Esophagus muscularis mucosa (tissue), 4 donors: ENCODE results near the gene ADCY5. TPM values are rescaled to one million over a fixed set of nuclear protein-coding genes. Genes with fewer than 3 reads are reported as not detected.
A peak's percentile ranks its signal among the peaks of the same experiment; 100 is the strongest.

Experiments
- DNase-seq: peaks from one replicate; pipeline ENCODE4 v3.0.0-alpha.2; 2017; ENCODE audit errors: extremely low spot score
- H3K27ac ChIP-seq, 4 donors: fragments of 200-600 bp; sonication (generic); replicated peaks in 1 of 4; 1 replicate in 3 of 4; 2 replicates in 1 of 4; pipeline ENCODE4 v1.5.1; 2016 to 2019; ENCODE audit warnings: mild to moderate bottlenecking in 1 of 4
- H3K27me3 ChIP-seq, 4 donors: fragments of 200-600 bp; sonication (generic); one replicate each; pipeline versions ENCODE4 v1.5.1 to v1.6.0; 2016 to 2019
- H3K36me3 ChIP-seq, 4 donors: fragments of 200-600 bp; sonication (generic); one replicate each; pipeline ENCODE4 v1.5.1; 2016 to 2019
- H3K4me1 ChIP-seq, 4 donors: fragments of 200-600 bp; sonication (generic); one replicate each; pipeline ENCODE4 v1.5.1; 2016 to 2019
- H3K4me3 ChIP-seq, 4 donors: fragments of 200-600 bp; sonication (generic); 1 replicate in 2 of 4; 2 replicates in 2 of 4; pipeline ENCODE4 v1.5.1; 2016 to 2019; ENCODE audit warnings: mild to moderate bottlenecking in 4 of 4, moderate library complexity in 1 of 4
- H3K9me3 ChIP-seq, 4 donors: fragments of 200-600 bp; sonication (generic); 1 replicate in 3 of 4; 2 replicates in 1 of 4; pipeline ENCODE4 v1.5.1; 2016 to 2019
- CTCF ChIP-seq, 3 experiments: fragments of 200-600 bp in 2 of 3; fragments of 450-650 bp in 1 of 3; sonication (generic) in 2 of 3; IDR thresholded peaks; one replicate each; pipeline ENCODE4 v1.5.1; 2017 to 2019; ENCODE audit warnings: antibody characterized with exemption in 3 of 3, mild to moderate bottlenecking in 2 of 3, moderate library complexity in 1 of 3
- EP300 ChIP-seq: sonication (generic); formaldehyde crosslinking; IDR thresholded peaks from one replicate; pipeline ENCODE4 v1.6.1; 2017; ENCODE audit warnings: antibody characterized with exemption
- POLR2A ChIP-seq: fragments of 450-650 bp; IDR thresholded peaks from one replicate; pipeline ENCODE4 v1.6.1; 2017; ENCODE audit warnings: antibody characterized with exemption, moderate library complexity, mild to moderate bottlenecking, low read depth
- POLR2AphosphoS5 ChIP-seq, 2 donors: sonication (generic); formaldehyde crosslinking; IDR thresholded peaks; one replicate each; pipeline ENCODE4 v1.6.1; 2017; ENCODE audit warnings: antibody characterized with exemption in 2 of 2
- WGBS: methylation state at CpG from one replicate; pipeline ENCODE4 v1.1.5; 2018; 5-methylcytosine and 5-hydroxymethylcytosine counted together
- intact Hi-C: fragments of 100-400 bp; cut with DNase I; formaldehyde crosslinking; loops from one replicate; pipeline ENCODE4 v1.15.1; 2023
- total RNA-seq, 4 donors: library from RNA; depleted of rRNA; stranded (reverse); fragments of >200 nt; gene quantifications; one replicate each; pipeline versions ENCODE4 v1.1.0 to v1.2.1, GENCODE V29; 2016

Gene ADCY5
- total RNA-seq, 4 donors from 2014 or later: 133 to 228 (median 189) TPM

GRCh38 chr3:123397050-123397590 is 51.8 kb downstream of the ADCY5 start:
- Histone ChIP-seq H3K36me3 (no peaks in the 10 kb centered on the region), H3K9me3 (no peaks in the 10 kb centered on the region), H3K4me1 (peaks cover 70 to 99% (median 93%) of the 10 kb centered on the region in 4 donors), H3K4me3 (peak overlapping the region in 3 of 4 donors; percentile 17 to 35 (median 19)), H3K27ac (peak overlapping the region; percentile 91 to 97 (median 94)), H3K27me3 (no peaks in the 10 kb centered on the region)
- 60% methylated on average over 3 of the region's 5 CpGs for WGBS
- DNase-seq: no peak
- intact Hi-C loops: no loop called here
- TF ChIP-seq POLR2AphosphoS5 (IDR thresholded peaks at IDR 0.05) (peak in 1 of 2 donors; percentile 46), EP300 (no peak), POLR2A (no peak)

GRCh38 chr3:123396171-123397049 is 52.5 kb downstream of the ADCY5 start:
- TF ChIP-seq EP300 (no peak), CTCF (IDR thresholded peaks at IDR 0.05) (no peak), POLR2AphosphoS5 (IDR thresholded peaks at IDR 0.05) (peak in 1 of 2 donors; percentile 39), POLR2A (no peak)
- H3K36me3 ChIP-seq: no peaks in the 10 kb centered on the region
- H3K27me3 ChIP-seq: no peaks in the 10 kb centered on the region
- peak overlapping the region in 3 of 4 donors; percentile 17 to 35 (median 19) for H3K4me3 ChIP-seq
- H3K9me3 ChIP-seq: no peaks in the 10 kb centered on the region
- DNase-seq: no peak
- H3K27ac ChIP-seq: peak overlapping the region; percentile 91 to 97 (median 94)
- WGBS: 33% methylated on average over 7 of the region's 8 CpGs
- H3K4me1 ChIP-seq: peaks cover 71 to 99% (median 93%) of the 10 kb centered on the region in 4 donors
- intact Hi-C loops: no loop called here

GRCh38 chr3:123395235-123395634 is 53.7 kb downstream of the ADCY5 start:
- TF ChIP-seq CTCF (IDR thresholded peaks at IDR 0.05) (no peak), EP300 (no peak), POLR2A (no peak), POLR2AphosphoS5 (IDR thresholded peaks at IDR 0.05) (peak in 1 of 2 donors; percentile 34)
- H3K4me1 ChIP-seq: peaks cover 81 to 99% (median 93%) of the 10 kb centered on the region in 4 donors
- intact Hi-C loops: no loop called here
- 81% methylated on average over 5 of the region's 5 CpGs for WGBS
- H3K27ac ChIP-seq: peak overlapping the region; percentile 91 to 97 (median 94)
- H3K4me3 ChIP-seq: no peak overlapping the region
- DNase-seq: no peak
- no peaks in the 10 kb centered on the region for H3K36me3 ChIP-seq
- no peaks in the 10 kb centered on the region for H3K27me3 ChIP-seq
- no peaks in the 10 kb centered on the region for H3K9me3 ChIP-seq

- H3K4me1 ChIP-seq: peaks cover 85 to 99% (median 93%) of the 10 kb centered on the region in 4 donors
- TF ChIP-seq EP300 (no peak), CTCF (IDR thresholded peaks at IDR 0.05) (no peak), POLR2A (no peak)
These were observed 54.4 kb downstream of the ADCY5 start for GRCh38 chr3:123394391-123395020.

More at GRCh38 chr3:123394391-123395020, 54.4 kb downstream of the ADCY5 start:
- intact Hi-C loops: no loop called here
- 55% methylated on average over 5 of the region's 5 CpGs for WGBS
- H3K27me3 ChIP-seq: no peaks in the 10 kb centered on the region
- H3K9me3 ChIP-seq: no peaks in the 10 kb centered on the region
- peaks cover 0 to 3% (median 0%) of the 10 kb centered on the region in 4 donors for H3K36me3 ChIP-seq
- peak overlapping the region; percentile 91 to 97 (median 94) for H3K27ac ChIP-seq
- no peak for DNase-seq
- no peak overlapping the region for H3K4me3 ChIP-seq
